ENCODE data around the gene BEST1.

BEST1 gene

GRCh38 chr11:61972672-61973475, 22.7 kb downstream of the BEST1 start:
- peak; percentile 94 to 98 for DNase-seq (ENCODE audit: low read depth in 2 of 2)
- H3K4me3 ChIP-seq (replicated peaks in 1 of 2; ENCODE audit: low read depth in 2 of 2, low read length in 2 of 2) = no peak overlapping the region
- no peak for TF ChIP-seq CTCF (IDR thresholded peaks at IDR 0.05; ENCODE audit: low read depth, low read length)

- DNase-seq (ENCODE audit: low read depth in 2 of 2) = peak; percentile 22 to 43
- no peak overlapping the region for H3K4me3 ChIP-seq (replicated peaks in 1 of 2; ENCODE audit: low read depth in 2 of 2, low read length in 2 of 2)
- TF ChIP-seq CTCF (IDR thresholded peaks at IDR 0.05; ENCODE audit: low read depth, low read length) = no peak
Measured at GRCh38 chr11:61973476-61974162, 23.5 kb downstream of the BEST1 start.

- peak; percentile 44 to 62 for DNase-seq (ENCODE audit: low read depth in 2 of 2)
- no peak overlapping the region for H3K4me3 ChIP-seq (replicated peaks in 1 of 2; ENCODE audit: low read depth in 2 of 2, low read length in 2 of 2)
- no peak for TF ChIP-seq CTCF (IDR thresholded peaks at IDR 0.05; ENCODE audit: low read depth, low read length)
Measured at GRCh38 chr11:61974766-61975631, 24.8 kb downstream of the BEST1 start.

- TF ChIP-seq CTCF (IDR thresholded peaks at IDR 0.05; ENCODE audit: low read depth, low read length) = no peak
- H3K4me3 ChIP-seq (replicated peaks in 1 of 2; ENCODE audit: low read depth in 2 of 2, low read length in 2 of 2) = no peak overlapping the region
- DNase-seq (ENCODE audit: low read depth in 2 of 2) = peak; percentile 20 to 31
Measured at GRCh38 chr11:61975638-61976419, 25.7 kb downstream of the BEST1 start.

- no peak for DNase-seq (ENCODE audit: low read depth in 2 of 2)
- no peak overlapping the region for H3K4me3 ChIP-seq (replicated peaks in 1 of 2; ENCODE audit: low read depth in 2 of 2, low read length in 2 of 2)
- TF ChIP-seq CTCF (IDR thresholded peaks at IDR 0.05; ENCODE audit: low read depth, low read length) = no peak
Measured at GRCh38 chr11:61976420-61976800, 26.3 kb downstream of the BEST1 start.

Data from cardiac fibroblast (primary cell).